HG02938 (cell line): ENCODE measurements around the gene ETV5.
"Not testable (repeated sequence)": the region's sequence is repeated elsewhere in the genome, so short reads cannot be mapped to it uniquely, and the experiment has no call there.

ENCODE experiments used
- ATAC-seq: cut with Tn5 transposase; IDR thresholded peaks from one replicate; pipeline ENCODE4 v1.9.1; 2021; ENCODE audit warnings: mild to moderate bottlenecking, moderate library complexity; ENCODE audit not compliant: unreplicated experiment

The ETV5 gene

GRCh38 chr3:186032321-186032720 is 76.6 kb downstream of the ETV5 start:
- ATAC-seq: no peak

DNA sequence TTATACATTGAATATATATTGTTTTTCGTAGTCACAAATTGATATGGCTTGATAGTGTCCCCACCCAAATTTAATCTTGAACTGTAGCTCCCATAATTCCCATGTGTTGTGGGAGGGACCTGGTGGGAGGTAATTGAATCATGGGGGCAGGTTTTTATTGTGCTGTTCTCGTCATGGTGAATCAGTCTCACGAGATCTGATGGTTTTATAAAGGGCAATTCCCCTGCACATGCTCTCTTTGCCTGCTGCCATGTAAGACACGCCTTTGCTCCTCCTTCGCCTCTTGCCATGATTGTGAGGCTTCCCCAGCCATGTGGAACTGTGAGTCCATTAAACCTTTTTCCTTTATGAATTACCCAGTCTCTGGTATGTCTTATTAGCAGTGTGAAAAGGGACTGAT is 82.9 kb downstream of the ETV5 start:
- ATAC-seq: not testable (repeated sequence)

- ATAC-seq: no peak
Observed at GRCh38 chr3:186025161-186025560, 83.7 kb downstream of the ETV5 start.

DNA sequence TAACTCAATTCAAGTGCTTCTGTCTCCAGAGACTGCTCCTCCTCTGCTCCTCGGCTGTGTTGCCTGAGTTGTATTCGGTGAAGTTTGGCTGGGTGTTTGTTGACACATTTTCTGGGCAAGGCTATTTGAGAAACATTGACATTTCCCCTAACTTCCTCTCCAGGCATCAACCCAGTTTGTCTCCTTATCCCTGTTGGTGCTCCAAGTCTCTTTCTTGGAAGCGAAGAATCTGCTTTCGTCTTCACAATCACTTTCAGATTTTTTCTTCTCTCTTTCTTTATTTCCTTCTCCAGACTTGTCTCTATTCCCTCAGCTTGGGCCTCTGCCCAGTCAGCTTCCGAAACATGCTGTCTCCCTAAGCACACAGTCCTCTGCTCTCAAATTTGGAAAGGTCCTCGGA is 84.7 kb downstream of the ETV5 start:
- no peak for ATAC-seq

DNA sequence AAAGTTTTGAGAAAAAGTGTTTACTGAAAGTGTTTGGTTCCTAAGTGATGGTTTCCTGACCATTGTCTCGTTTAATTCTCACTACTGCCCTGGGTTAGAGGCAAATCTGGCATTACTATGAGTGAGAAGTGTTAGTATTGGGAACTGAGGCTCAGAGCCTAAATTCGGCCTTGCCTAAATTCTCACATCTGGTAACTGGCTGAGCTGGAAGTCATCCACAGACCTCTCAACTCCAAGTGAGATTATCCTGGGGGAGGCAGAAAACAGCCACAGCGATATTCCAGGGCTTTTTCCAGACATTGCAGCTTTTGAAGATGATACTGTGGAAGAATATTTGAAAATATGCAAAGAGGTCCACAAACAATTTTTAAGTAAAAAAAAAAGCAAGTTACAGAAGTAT is 86.0 kb downstream of the ETV5 start:
- no peak for ATAC-seq

- ATAC-seq: no peak
Observed at GRCh38 chr3:186021673-186022362, 87.1 kb downstream of the ETV5 start.

DNA sequence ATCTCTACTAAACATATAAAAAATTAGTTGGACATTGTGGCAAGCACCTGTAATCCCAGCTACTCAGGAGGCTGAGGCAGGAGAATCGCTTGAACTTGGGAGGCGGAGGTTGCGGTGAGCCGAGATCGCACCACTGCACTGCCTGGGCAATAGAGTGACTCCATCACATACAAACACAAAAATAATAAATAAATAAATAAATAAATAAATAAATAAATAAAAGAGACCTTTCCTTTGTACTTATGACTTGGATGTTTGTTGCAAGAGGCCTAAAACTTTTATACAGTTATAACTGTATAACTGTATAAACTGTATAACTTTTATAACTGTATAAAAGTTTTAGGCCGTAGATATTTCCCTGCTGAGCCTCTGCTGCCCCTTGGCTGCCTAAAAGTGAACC is 87.6 kb downstream of the ETV5 start:
- not testable (repeated sequence) for ATAC-seq

DNA sequence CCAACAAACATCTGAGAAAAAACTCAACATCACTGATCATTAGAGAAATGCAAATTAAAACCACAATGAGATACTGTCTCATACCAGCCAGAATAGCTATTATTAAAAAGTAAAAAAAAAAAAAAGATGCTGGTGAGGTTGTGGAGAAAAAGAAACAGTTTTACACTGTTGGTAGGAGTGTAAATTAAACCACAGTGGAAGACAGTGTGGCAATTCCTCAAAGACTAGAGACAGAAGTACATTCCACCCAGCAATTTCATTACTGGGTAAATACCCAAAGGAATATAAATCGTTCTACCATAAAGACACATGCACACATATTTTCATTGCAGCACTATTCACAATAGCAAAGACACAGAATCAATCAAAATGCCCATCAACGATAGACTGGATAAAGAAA is 89.6 kb downstream of the ETV5 start:
- not testable (repeated sequence) for ATAC-seq

DNA sequence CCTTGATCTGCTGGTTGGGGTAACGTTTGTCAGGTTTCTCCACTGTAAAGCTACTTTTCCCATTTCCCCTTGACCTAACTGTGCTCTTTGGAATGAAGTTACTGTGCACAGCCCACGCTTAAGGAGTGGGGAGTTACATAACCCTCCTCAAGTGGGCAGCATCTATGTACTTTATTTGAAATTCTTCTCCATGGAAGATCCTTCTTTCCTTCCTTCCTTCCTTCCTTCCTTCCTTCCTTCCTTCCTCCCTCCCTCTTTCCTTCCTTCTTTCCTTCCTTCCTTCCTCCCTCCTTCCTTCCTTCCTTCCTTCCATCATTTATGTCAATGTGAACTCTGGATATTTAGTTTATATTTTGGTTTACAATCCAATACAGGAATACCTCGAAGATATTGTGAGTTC is 94.0 kb downstream of the ETV5 start:
- ATAC-seq: no peak

GRCh38 chr3:186013312-186013711 is 95.6 kb downstream of the ETV5 start:
- ATAC-seq: no peak

DNA sequence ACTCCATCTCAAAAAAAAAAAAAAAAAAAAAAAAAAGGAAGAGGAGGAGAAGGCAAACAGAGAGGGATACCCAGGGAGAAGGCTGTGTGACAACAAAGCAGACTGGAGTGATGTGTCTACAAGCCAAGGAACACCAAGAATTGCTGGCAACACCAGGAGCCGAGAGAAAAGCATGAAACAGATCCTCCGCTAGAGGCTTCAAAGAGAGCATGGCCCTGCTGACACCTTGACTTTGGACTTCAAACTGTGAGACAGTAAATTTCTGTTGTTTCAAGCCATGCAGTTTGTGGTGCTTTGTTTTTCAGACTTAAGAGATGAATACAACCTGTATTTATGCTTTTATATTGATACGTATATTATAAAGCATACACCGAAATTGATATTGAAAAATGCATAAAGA is 96.8 kb downstream of the ETV5 start:
- no peak for ATAC-seq

DNA sequence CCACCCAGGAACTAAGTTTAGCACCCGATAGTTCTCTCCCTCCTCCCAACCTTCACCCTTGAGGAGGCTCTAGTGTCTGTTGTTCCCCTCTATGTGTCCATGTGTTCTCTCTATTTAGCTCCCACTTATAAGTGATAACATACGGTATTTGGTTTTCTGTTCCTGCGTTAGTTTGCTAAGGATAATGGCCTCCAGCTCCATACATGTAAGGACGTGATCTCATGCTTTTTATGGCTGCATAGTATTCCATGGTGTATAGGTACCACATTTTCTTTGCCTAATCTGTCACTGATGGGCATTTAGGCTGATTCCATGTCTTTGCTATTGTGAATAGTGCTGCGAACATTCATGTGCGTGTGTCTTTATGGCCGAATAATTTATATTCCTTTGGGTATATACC is 104.2 kb downstream of the ETV5 start:
- no peak for ATAC-seq

GRCh38 chr3:186004209-186004608 is 104.7 kb downstream of the ETV5 start:
- peak; percentile 33 for ATAC-seq

- peak; percentile 51 for ATAC-seq
Observed at GRCh38 chr3:186003610-186004009, 105.3 kb downstream of the ETV5 start.

DNA sequence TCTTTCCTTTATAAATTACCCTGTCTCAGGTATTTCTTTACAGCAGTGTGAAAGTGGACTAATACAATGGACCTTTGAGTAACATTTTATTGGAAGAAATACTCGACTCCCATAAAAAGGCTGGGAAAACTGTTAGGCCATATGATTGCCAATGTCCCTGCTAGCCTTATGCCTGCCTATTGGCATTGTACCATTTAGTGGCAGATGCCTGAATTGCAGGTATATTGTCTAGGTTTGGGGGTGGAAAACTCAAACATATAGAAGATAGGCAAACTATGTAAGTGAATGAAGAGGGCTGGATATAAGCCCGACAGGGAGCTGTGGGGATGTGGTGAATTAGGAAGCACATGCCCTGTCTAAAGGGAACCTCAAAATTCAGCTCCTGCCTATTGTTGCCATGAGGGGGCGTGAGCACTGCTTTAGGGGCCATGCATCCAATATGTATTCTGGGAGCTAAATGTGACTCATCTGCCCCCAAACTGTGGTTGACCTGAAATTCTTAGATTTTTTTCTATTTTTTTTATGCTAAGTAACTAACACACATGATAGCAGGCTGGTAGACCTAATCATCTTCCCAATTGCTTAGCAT is 105.9 kb downstream of the ETV5 start:
- no peak for ATAC-seq

GRCh38 chr3:186001842-186002241 is 107.0 kb downstream of the ETV5 start:
- ATAC-seq: no peak

- ATAC-seq: no peak
Observed at GRCh38 chr3:185999221-185999620, 109.7 kb downstream of the ETV5 start.

DNA sequence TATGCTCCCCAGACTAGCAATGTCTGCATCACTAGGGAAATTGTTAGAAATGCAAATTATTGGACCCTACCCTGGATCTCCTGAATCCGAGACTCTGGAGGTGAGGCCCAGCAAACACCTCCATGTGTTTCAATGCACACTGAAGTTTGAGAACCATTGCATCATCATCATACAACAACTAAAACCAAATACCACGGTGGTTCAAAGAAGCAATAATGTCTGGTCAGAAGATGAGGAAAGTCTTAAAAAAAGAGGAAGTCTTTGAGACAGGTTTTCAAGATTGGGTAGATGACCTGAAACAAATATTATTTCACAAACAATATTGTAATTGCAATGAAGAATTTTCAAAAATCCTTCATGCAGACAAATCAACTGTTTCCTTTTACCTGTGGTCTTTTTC is 110.8 kb downstream of the ETV5 start:
- no peak for ATAC-seq

DNA sequence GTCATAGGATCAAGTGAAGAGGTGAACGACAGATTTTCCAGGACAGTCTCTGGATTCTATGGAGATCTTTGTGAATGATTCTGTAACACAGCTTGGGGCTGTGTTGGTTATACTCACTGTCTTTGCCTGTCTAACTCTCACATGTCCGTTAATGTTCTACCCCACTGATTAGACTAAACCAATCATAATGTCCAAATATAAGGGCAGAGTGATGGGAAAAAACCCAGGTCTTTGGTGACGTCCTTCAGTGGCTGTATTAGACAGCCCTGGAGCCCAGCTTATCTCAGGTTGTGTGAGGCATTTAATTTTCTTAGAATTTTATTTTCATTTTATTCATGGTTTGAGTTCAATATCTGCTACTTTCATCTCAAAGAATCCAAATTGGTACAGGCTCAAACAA is 111.8 kb downstream of the ETV5 start:
- no peak for ATAC-seq
